GM12864 (cell line): Measurements from ENCODE around the gene CNTNAP2.

Experiments
- DNase-seq: peaks from one replicate; pipeline ENCODE4 v3.0.0-alpha.2; 2011; ENCODE audit warnings: low read depth
- H3K4me3 ChIP-seq: 2 replicates; pipeline ENCODE4 v1.5.1; 2011; ENCODE audit warnings: mild to moderate bottlenecking, low read depth, low read length, control low read depth
- CTCF ChIP-seq: IDR thresholded peaks from 2 replicates; pipeline ENCODE4 v1.5.1; 2011; ENCODE audit warnings: low read depth, mild to moderate bottlenecking, moderate library complexity, low read length, control low read depth, inconsistent platforms; ENCODE audit errors: missing control alignments

The CNTNAP2 gene

DNA sequence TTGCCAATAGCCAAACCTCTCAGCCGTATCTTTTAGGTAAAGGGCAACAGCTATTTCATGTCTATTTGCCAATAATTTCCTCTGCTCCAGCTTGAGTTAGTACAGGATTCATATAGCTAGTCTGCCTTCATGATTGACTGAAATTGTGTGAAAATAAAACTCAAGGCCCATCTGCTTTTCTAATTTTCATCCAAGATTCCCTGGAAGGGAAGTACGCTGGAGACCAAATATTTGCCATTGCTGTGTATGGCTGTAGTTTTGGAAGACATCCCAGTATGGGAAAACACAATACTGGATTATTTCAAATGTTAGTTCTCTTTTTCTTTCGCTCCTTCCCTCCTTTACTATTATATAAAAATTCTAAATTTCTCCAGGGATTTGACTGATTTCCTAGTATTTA lies 652.4 kb downstream of the CNTNAP2 start:
- no peak overlapping the region for H3K4me3 ChIP-seq
- DNase-seq: no peak
- TF ChIP-seq CTCF: no peak

DNA sequence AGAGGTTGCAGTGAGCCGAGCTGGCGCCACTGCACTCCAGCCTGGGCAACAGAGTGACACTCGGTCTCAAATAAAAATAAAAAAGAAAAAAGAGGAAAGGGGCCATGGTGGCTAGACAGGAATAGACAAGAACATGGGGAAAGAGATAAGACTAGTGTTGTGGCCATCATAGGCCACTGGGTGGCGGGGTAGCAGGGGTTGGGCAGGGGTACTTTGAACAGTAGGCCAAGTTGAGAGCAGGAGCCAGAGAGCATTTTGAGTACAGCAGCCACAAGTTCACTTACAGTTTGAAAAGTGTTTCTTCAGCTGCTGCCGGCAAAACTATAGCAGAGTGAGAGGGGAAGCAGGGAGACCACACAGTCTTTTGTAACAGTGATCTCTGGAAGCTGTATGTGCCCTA lies 656.0 kb downstream of the CNTNAP2 start:
- no peak overlapping the region for H3K4me3 ChIP-seq
- no peak for DNase-seq
- TF ChIP-seq CTCF: peak; percentile 4

- no peak for DNase-seq
- no peak overlapping the region for H3K4me3 ChIP-seq
- no peak for TF ChIP-seq CTCF
Measured at GRCh38 chr7:146773506-146773905, 656.9 kb downstream of the CNTNAP2 start.

GRCh38 chr7:146781352-146782116 lies 664.9 kb downstream of the CNTNAP2 start:
- TF ChIP-seq CTCF: no peak
- DNase-seq: no peak
- no peak overlapping the region for H3K4me3 ChIP-seq

DNA sequence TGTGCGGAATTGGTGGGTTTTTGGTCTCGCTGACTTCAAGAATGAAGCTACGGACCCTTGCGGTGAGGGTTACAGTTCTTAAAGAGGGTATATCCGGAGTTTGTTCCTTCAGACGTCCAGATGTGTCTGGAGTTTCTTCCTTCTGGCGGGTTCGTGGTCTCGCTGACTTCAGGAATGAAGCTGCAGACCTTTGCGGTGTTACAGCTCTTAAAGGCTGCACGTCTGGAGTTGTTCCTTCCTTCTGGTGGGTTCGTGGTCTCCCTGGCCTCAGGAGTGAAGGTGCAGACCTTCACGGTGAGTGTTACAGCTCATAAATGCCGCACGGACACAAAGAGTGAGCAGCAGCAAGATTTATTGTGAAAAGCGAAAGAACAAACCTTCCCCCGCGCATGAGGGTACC lies 670.7 kb downstream of the CNTNAP2 start:
- no peak overlapping the region for H3K4me3 ChIP-seq
- DNase-seq: no peak
- TF ChIP-seq CTCF: no peak

- TF ChIP-seq CTCF: no peak
- H3K4me3 ChIP-seq: no peak overlapping the region
- no peak for DNase-seq
Measured at GRCh38 chr7:146788008-146788407, 671.4 kb downstream of the CNTNAP2 start.

DNA sequence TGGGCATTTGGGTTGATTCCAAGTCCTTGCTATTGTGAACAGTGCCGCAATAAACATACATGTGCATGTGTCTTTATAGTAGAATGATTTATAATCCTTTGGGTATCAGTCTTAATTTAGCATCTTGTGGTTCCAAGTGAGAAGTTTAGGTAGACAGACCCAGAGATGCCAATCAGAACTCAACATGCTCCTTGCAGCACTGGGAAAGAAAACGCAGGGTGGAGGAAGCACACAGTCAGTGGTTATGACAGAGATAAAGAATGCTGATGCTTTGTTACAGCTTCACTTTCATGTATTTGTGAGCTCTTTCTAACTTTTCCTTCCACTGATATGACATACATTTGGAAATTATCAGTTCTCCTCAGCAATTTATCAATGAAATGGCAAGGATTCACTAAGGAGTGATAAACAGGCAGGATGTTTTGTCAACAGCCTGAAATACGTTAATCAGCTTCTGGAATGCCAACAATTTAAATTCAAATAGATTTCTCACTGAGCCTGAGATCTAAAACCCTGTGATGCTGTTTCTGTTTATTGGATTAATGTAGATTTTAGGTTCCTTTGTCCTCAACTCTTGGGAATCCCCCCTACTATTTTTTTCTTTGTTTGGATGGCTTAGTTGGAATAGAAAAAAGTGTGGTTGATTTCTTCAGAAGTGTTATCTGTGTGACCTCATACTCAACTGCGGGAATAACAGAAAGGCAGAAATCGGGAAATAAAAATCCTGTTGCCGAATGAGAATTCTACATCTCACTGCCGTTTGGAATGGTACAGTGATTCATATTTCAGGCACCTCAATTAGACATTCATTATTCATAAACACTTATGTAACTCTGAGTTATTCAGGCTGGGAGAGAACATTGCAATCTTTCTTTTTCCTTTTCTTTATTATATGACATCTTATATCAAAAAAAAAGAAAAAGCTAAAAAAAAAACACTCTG lies 675.0 kb downstream of the CNTNAP2 start:
- TF ChIP-seq CTCF: no peak
- no peak for DNase-seq
- H3K4me3 ChIP-seq: no peak overlapping the region
